GM12878 (cell line): ENCODE results near the gene TRRAP.

Experiments used
- ATF3 ChIP-seq: IDR thresholded peaks from 2 replicates; pipeline ENCODE4 v1.6.1; 2011; ENCODE audit warnings: low read depth, mild to moderate bottlenecking, low read length, moderate library complexity, borderline replicate concordance; ENCODE audit errors: extremely low read depth
- CTCF ChIP-seq, 3 experiments: IDR thresholded peaks in 2 of 3; conservative IDR thresholded peaks in 1 of 3; 2 replicates each; pipeline ENCODE4 v1.5.1; 2011; ENCODE audit warnings: low read depth in 3 of 3, low read length in 3 of 3, mild to moderate bottlenecking in 3 of 3, control low read depth in 2 of 3, moderate library complexity in 2 of 3, inconsistent platforms in 1 of 3, mixed read lengths in 1 of 3; ENCODE audit not compliant: control insufficient read depth in 2 of 3, insufficient read depth in 1 of 3; ENCODE audit errors: extremely low read depth in 1 of 3
- ELK1 ChIP-seq: IDR thresholded peaks from 2 replicates; pipeline ENCODE4 v1.6.1; 2012; ENCODE audit warnings: low read depth, low read length, improper control_type of control experiment
- GATAD2B ChIP-seq: fragments of 450-650 bp; conservative IDR thresholded peaks from 2 replicates; pipeline ENCODE4 v1.6.1; 2017; ENCODE audit warnings: low read depth, mild to moderate bottlenecking, moderate library complexity
- HDAC2 ChIP-seq: fragments of 200-600 bp; sonication (generic); IDR thresholded peaks from 2 replicates; pipeline ENCODE4 v1.6.1; 2017
- IKZF2 ChIP-seq, 2 experiments: fragments of 450-650 bp; IDR thresholded peaks; 2 replicates each; pipeline ENCODE4 v1.6.1; 2017; ENCODE audit warnings: mild to moderate bottlenecking in 2 of 2, moderate library complexity in 2 of 2
- MYC ChIP-seq: IDR thresholded peaks from 2 replicates; pipeline ENCODE4 v1.6.1; 2011; ENCODE audit warnings: mild to moderate bottlenecking, low read length, moderate library complexity, inconsistent platforms; ENCODE audit not compliant: insufficient read depth, insufficient replicate concordance, insufficient read length, severe bottlenecking
- NFIC ChIP-seq: IDR thresholded peaks from 2 replicates; pipeline ENCODE4 v1.6.1; 2012; ENCODE audit warnings: low read depth, mild to moderate bottlenecking, inconsistent platforms, low read length, moderate library complexity
- POLR2A ChIP-seq: IDR thresholded peaks from 2 replicates; pipeline ENCODE4 v1.6.1; 2011; ENCODE audit warnings: low read depth, mild to moderate bottlenecking, low read length
- POLR2AphosphoS2 ChIP-seq: IDR thresholded peaks from 2 replicates; pipeline ENCODE4 v1.6.1; 2011; ENCODE audit warnings: low read depth, mild to moderate bottlenecking, low read length, improper control_type of control experiment, moderate library complexity
- POLR2AphosphoS5 ChIP-seq: IDR thresholded peaks from 2 replicates; pipeline ENCODE4 v1.6.1; 2011; ENCODE audit warnings: mild to moderate bottlenecking, low read length, inconsistent platforms
- RFX5 ChIP-seq: IDR thresholded peaks from 2 replicates; pipeline ENCODE4 v1.6.1; 2011; ENCODE audit warnings: low read depth, low read length, improper control_type of control experiment
- SPI1 ChIP-seq: IDR thresholded peaks from 2 replicates; pipeline ENCODE4 v1.6.1; 2011; ENCODE audit warnings: low read depth, mild to moderate bottlenecking, low read length, moderate library complexity, borderline replicate concordance; ENCODE audit not compliant: insufficient read depth
- YBX1 ChIP-seq: fragments of 450-650 bp; IDR thresholded peaks from 2 replicates; pipeline ENCODE4 v1.6.1; 2016; ENCODE audit warnings: antibody characterized with exemption

DNA sequence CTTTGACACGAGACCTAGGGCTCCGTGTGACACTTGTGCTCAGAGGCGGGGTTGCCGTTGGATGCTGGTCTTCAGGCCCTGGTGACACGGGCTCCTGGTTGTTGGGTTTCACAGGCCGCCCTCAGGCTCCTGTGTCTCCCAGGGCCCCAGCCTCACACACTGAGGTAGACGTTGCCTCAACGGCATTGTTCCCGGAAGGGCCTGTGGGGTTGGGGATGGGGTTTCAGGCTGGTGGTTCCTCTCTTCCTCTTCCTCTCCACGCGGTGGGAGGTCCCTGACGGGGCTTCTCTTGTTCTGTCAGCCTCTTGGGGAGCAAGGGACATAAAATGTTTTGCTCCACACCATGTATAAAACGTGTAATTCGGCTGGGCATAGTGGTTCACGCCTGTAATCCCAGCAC lies 125.1 kb downstream of the TRRAP start:
- TF ChIP-seq MYC (no peak), IKZF2 (IDR thresholded peaks at IDR 0.05) (no peak), RFX5 (no peak), ELK1 (no peak), SPI1 (no peak), GATAD2B (no peak), YBX1 (no peak), NFIC (no peak), POLR2AphosphoS2 (no peak), POLR2A (no peak), CTCF (IDR thresholded peaks at IDR 0.05 in 2 of 3, conservative IDR thresholded peaks at IDR 0.05 in 1 of 3; ENCODE audit: control insufficient read depth in 2 of 3, extremely low read depth in 1 of 3, insufficient read depth in 1 of 3, low read depth in 3 of 3, low read length in 3 of 3) (no peak), POLR2AphosphoS5 (no peak), HDAC2 (no peak), ATF3 (no peak)
